ENCODE results near the gene IL4R.

Gene IL4R

DNA sequence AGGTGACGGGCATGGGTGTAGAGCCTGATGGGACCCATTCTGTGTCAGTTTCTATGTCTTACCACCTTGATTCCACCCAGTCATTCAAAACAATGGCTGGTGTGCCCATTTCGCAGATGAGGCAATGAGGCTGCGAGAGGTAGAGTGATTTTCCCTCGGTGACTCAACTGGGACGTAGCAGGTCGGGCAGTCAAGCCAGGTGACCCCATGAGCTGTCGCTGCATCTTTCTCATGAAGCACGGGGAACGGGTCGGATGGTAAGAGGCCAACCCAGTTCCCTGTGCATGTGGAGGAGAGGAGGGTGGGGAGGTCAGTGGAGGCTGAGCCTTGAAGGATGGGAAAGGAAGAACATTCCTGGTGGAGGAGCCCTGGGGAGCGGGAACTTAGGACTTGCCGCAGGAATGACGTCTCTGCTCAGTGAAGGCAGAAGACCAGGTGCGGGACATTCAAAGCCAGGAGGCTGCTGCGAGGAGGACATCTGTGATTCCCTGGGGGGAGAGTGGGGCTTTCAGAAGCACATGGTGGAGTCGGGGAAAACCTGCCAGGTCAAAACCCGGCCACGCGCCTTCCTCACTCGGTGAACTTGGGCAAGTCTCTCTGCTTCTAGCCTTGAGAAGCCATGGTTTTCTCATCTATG is 89.3 kb downstream of the IL4R start:
- TF ChIP-seq, protein P1, sequence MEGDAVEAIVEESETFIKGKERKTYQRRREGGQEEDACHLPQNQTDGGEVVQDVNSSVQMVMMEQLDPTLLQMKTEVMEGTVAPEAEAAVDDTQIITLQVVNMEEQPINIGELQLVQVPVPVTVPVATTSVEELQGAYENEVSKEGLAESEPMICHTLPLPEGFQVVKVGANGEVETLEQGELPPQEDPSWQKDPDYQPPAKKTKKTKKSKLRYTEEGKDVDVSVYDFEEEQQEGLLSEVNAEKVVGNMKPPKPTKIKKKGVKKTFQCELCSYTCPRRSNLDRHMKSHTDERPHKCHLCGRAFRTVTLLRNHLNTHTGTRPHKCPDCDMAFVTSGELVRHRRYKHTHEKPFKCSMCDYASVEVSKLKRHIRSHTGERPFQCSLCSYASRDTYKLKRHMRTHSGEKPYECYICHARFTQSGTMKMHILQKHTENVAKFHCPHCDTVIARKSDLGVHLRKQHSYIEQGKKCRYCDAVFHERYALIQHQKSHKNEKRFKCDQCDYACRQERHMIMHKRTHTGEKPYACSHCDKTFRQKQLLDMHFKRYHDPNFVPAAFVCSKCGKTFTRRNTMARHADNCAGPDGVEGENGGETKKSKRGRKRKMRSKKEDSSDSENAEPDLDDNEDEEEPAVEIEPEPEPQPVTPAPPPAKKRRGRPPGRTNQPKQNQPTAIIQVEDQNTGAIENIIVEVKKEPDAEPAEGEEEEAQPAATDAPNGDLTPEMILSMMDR (IDR thresholded peaks at IDR 0.05; ENCODE audit: low read depth, low read length, poor library complexity, severe bottlenecking) = no peak
- no peak for TF ChIP-seq EZH2phosphoT487 (IDR thresholded peaks at IDR 0.05; ENCODE audit: borderline replicate concordance, low read length)
- Histone ChIP-seq H3K4me3 (ENCODE audit: low read length) (peak overlapping the region; percentile 92), H3K9me3 (ENCODE audit: control insufficient read depth, insufficient read depth, low read length) (no peaks in the 10 kb centered on the region), H3F3A (ENCODE audit: control insufficient read depth, insufficient read depth) (peaks cover 43% of the 10 kb centered on the region), H3K79me2 (ENCODE audit: control insufficient read depth, low read length) (peaks cover 50% of the 10 kb centered on the region), H3K27ac (ENCODE audit: low read depth, low read length) (peak overlapping the region; percentile 93), H3K9me2 (replicated peaks; ENCODE audit: control insufficient read depth, low read length) (no peaks in the 10 kb centered on the region), H4K20me1 (ENCODE audit: control insufficient read depth, insufficient read depth, low read depth, low read length) (no peaks in the 10 kb centered on the region), H3K4me1 (ENCODE audit: control insufficient read depth, low read length) (peaks cover 100% of the 10 kb centered on the region), H3K27me3 (ENCODE audit: control insufficient read depth, low read length) (peaks cover 6% of the 10 kb centered on the region; the same call in 1 of the 2 replicates), H3K4me2 (ENCODE audit: low read length) (peak overlapping the region; percentile 97), H3K36me3 (ENCODE audit: control insufficient read depth, low read length) (peaks cover 43% of the 10 kb centered on the region)

DNA sequence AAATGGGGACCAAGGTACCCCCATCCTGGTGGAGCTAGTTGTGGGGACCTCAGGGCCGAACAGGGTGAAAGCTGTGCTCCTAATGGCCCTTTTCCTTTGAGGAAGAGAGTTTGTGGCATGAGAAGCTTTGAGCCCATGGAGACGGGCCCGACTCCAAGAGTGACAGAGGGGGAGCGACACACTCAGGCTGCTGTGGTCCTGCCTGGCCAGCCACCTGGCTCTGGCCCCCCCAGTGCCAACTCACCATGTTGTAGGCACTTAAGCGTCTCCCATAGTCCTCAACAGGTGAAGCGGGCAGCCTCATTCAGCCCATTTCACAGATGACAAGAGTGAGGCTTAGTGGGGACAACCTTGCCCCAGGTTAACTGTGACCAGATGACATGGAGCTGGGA is 89.8 kb downstream of the IL4R start:
- Histone ChIP-seq H3K4me1 (ENCODE audit: control insufficient read depth, low read length) (peaks cover 100% of the 10 kb centered on the region), H3K4me2 (ENCODE audit: low read length) (peak overlapping the region; percentile 97), H4K20me1 (ENCODE audit: control insufficient read depth, insufficient read depth, low read depth, low read length) (no peaks in the 10 kb centered on the region), H3K79me2 (ENCODE audit: control insufficient read depth, low read length) (peaks cover 55% of the 10 kb centered on the region), H3K36me3 (ENCODE audit: control insufficient read depth, low read length) (peaks cover 48% of the 10 kb centered on the region), H3K4me3 (ENCODE audit: low read length) (peak overlapping the region; percentile 92), H3K27ac (ENCODE audit: low read depth, low read length) (peak overlapping the region; percentile 93), H3K9me2 (replicated peaks; ENCODE audit: control insufficient read depth, low read length) (no peaks in the 10 kb centered on the region), H3K27me3 (ENCODE audit: control insufficient read depth, low read length) (peaks cover 6% of the 10 kb centered on the region; the same call in 1 of the 2 replicates), H3K9me3 (ENCODE audit: control insufficient read depth, insufficient read depth, low read length) (no peaks in the 10 kb centered on the region), H3F3A (ENCODE audit: control insufficient read depth, insufficient read depth) (peaks cover 38% of the 10 kb centered on the region)
- no peak for TF ChIP-seq EZH2phosphoT487 (IDR thresholded peaks at IDR 0.05; ENCODE audit: borderline replicate concordance, low read length)
- TF ChIP-seq, protein P1 (IDR thresholded peaks at IDR 0.05; ENCODE audit: low read depth, low read length, poor library complexity, severe bottlenecking) = no peak

DNA sequence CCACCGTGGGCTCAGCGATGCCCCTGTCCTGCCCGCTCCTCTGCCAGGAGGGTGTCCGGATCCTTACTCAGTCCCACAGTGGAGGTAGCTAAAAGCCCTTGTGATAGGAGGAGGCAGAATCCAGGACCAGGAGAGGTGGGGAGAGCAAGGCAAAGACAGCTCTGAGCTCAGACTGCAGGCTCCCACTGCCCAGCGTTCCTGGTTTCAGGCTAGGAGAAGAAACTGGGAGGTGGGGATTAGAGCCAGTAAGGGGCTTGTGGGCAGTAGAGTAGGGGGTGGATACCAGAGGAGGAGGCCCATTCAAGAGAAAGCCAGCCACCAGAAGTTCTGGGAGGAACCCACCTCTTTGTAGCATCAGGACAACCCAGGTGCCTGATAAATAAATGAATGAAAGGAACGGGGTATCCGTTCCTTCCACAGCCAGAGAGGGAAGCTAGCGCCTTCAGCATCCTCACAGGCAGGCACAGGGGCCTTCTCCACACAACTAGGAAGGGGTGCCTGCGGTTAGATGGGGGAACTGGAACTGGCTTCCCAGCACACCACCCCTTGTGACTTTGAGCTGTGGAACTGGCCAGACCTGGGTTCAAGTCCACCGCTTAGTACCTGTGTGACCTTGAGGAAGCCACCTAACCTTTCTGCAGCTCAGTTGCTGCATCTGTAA is 90.5 kb downstream of the IL4R start:
- Histone ChIP-seq H3K27ac (ENCODE audit: low read depth, low read length) (peak overlapping the region; percentile 93), H4K20me1 (ENCODE audit: control insufficient read depth, insufficient read depth, low read depth, low read length) (no peaks in the 10 kb centered on the region), H3F3A (ENCODE audit: control insufficient read depth, insufficient read depth) (peaks cover 37% of the 10 kb centered on the region), H3K27me3 (ENCODE audit: control insufficient read depth, low read length) (peaks cover 6% of the 10 kb centered on the region; the same call in 1 of the 2 replicates), H3K4me2 (ENCODE audit: low read length) (peak overlapping the region; percentile 97), H3K9me2 (replicated peaks; ENCODE audit: control insufficient read depth, low read length) (no peaks in the 10 kb centered on the region), H3K4me3 (ENCODE audit: low read length) (peak overlapping the region; percentile 92), H3K79me2 (ENCODE audit: control insufficient read depth, low read length) (peaks cover 59% of the 10 kb centered on the region), H3K9me3 (ENCODE audit: control insufficient read depth, insufficient read depth, low read length) (no peaks in the 10 kb centered on the region), H3K36me3 (ENCODE audit: control insufficient read depth, low read length) (peaks cover 52% of the 10 kb centered on the region), H3K4me1 (ENCODE audit: control insufficient read depth, low read length) (peaks cover 98% of the 10 kb centered on the region)
- TF ChIP-seq, protein P1 (IDR thresholded peaks at IDR 0.05; ENCODE audit: low read depth, low read length, poor library complexity, severe bottlenecking) = no peak
- no peak for TF ChIP-seq EZH2phosphoT487 (IDR thresholded peaks at IDR 0.05; ENCODE audit: borderline replicate concordance, low read length)

All from DOHH2 (cell line).